Adrenal gland (tissue), 12 donors: ENCODE measurements around the gene TRAPPC2L. TPM values are rescaled to one million over a fixed set of nuclear protein-coding genes. Genes with fewer than 3 reads are reported as not detected.

Experiments
- DNase-seq, 7 donors: peaks; one replicate each; pipeline ENCODE4 v3.0.0-alpha.2; 2019 to 2020
- H3K27ac ChIP-seq, 5 donors: fragments of 200-600 bp; sonication (generic) in 4 of 5; 1 replicate in 3 of 5; 2 replicates in 2 of 5; pipeline versions ENCODE4 v1.5.1 to v1.8.0; 2016 to 2020; ENCODE audit warnings: mild to moderate bottlenecking in 1 of 5
- H3K27me3 ChIP-seq: fragments of 200-600 bp; 2 replicates; pipeline ENCODE4 v1.8.0; 2021
- H3K36me3 ChIP-seq, 2 donors: fragments of 200-600 bp; replicated peaks in 1 of 2; 1 replicate in 1 of 2; 2 replicates in 1 of 2; pipeline versions ENCODE4 v1.5.1 to v1.8.0; 2018 to 2022
- H3K4me1 ChIP-seq, 2 donors: fragments of 200-600 bp; replicated peaks in 1 of 2; 1 replicate in 1 of 2; 2 replicates in 1 of 2; pipeline versions ENCODE4 v1.5.1 to v1.8.0; 2018 to 2021
- H3K4me3 ChIP-seq, 4 donors: fragments of 200-600 bp; sonication (generic) in 3 of 4; one replicate each; pipeline ENCODE4 v1.5.1; 2016 to 2018
- H3K9me3 ChIP-seq, 3 donors: fragments of 200-600 bp; sonication (generic) in 1 of 3; replicated peaks in 1 of 3; 1 replicate in 2 of 3; 2 replicates in 1 of 3; pipeline versions ENCODE4 v1.5.1 to v1.8.0; 2016 to 2021
- CTCF ChIP-seq, 6 experiments: fragments of 450-650 bp in 4 of 6; fragments of 200-600 bp in 2 of 6; sonication (generic) in 1 of 6; IDR thresholded peaks; 1 replicate in 5 of 6; 2 replicates in 1 of 6; pipeline versions ENCODE4 v1.5.1 to v1.8.0; 2016 to 2021; ENCODE audit warnings: antibody characterized with exemption in 6 of 6, mild to moderate bottlenecking in 2 of 6, moderate library complexity in 1 of 6
- POLR2A ChIP-seq, 2 donors: fragments of 450-650 bp; IDR thresholded peaks; one replicate each; pipeline ENCODE4 v1.6.1; 2017; ENCODE audit warnings: antibody characterized with exemption in 2 of 2, mild to moderate bottlenecking in 2 of 2, moderate library complexity in 1 of 2
- WGBS, 4 donors: extraction: QIAGEN DNeasy Blood & Tissue Kit in 2 of 4; methylation state at CpG; one replicate each; pipeline versions ENCODE4 v1.1.5 to v1.1.7; 2013 to 2017; 5-methylcytosine and 5-hydroxymethylcytosine counted together
- intact Hi-C, 2 donors: fragments of 100-400 bp; cut with DNase I; formaldehyde crosslinking; loops; one replicate each; pipeline versions ENCODE4 v1.14.1 to v1.15.0; 2022 to 2023
- polyA plus RNA-seq, 3 donors: library from polyadenylated mRNA; stranded (reverse); fragments of 200-250 nt in 2 of 3; fragments of 350-450 nt in 1 of 3; fragmentation: Illumina TruSeq in 1 of 3; extraction: RNeasy Lipid Tissue Mini Kit (QIAGEN cat#74804) in 1 of 3; gene quantifications; one replicate each; pipeline ENCODE4 v1.2.3, GENCODE V29; 2013 to 2014
- total RNA-seq, 9 donors: library from RNA; depleted of rRNA in 4 of 9; stranded (reverse); fragments of >200 nt in 4 of 9; fragments of 120-200 nt in 1 of 9; fragmentation: NEBNext Ultra II Directional in 1 of 9; extraction: Animal tissue kit (Norgen Biotek cat#: 25700) in 1 of 9; gene quantifications; one replicate each; pipeline versions ENCODE4 v1.1.0 to v1.2.4, GENCODE V29; 2013 to 2023
- donor health status: healthy with polysubstance abuse.
- donor health status: Bipolar disorder and iron deficiency.
- donor health status: DM: yes; HTN: yes; CAD: no.
- donor health status: DM: no; HTN: no; CAD: no.
- donor health status: DM: no; HTN: no; CAD: no.
- donor health status: DM: yes; HTN: yes; CAD: no.

TRAPPC2L gene
- total and polyA plus RNA-seq, 12 donors: 56.7 to 279 (median 149) TPM

GRCh38 chr16:88884569-88885271 is 27.8 kb downstream of the TRAPPC2L start:
- intact Hi-C loops: no loop called here
- Histone ChIP-seq H3K27me3 (no peaks in the 10 kb centered on the region), H3K36me3 (no peaks in the 10 kb centered on the region), H3K27ac (no peak overlapping the region), H3K9me3 (no peaks in the 10 kb centered on the region), H3K4me1 (no peaks in the 10 kb centered on the region), H3K4me3 (no peak overlapping the region)
- no peak for TF ChIP-seq CTCF (IDR thresholded peaks at IDR 0.05)
- no peak for TF ChIP-seq POLR2A (IDR thresholded peaks at IDR 0.05)
- 94 to 96% (median 94%) methylated on average over 32 to 39 of the region's 39 CpGs for WGBS, 4 donors
- DNase-seq: no peak

GRCh38 chr16:88885693-88886280 is 28.9 kb downstream of the TRAPPC2L start:
- intact Hi-C loops: no loop called here
- no peaks in the 10 kb centered on the region for H3K36me3 ChIP-seq
- DNase-seq: no peak
- no peaks in the 10 kb centered on the region for H3K4me1 ChIP-seq
- WGBS, 4 donors: 88 to 92% (median 90%) methylated on average over 9 to 28 of the region's 28 CpGs
- no peak overlapping the region for H3K4me3 ChIP-seq
- peak overlapping the region in 1 of 5 donors; percentile 58 for H3K27ac ChIP-seq
- no peaks in the 10 kb centered on the region for H3K9me3 ChIP-seq
- TF ChIP-seq POLR2A (IDR thresholded peaks at IDR 0.05) (no peak), CTCF (IDR thresholded peaks at IDR 0.05) (no peak)
- H3K27me3 ChIP-seq: no peaks in the 10 kb centered on the region

- DNase-seq: no peak
- Histone ChIP-seq H3K9me3 (no peaks in the 10 kb centered on the region), H3K4me3 (no peak overlapping the region), H3K27me3 (no peaks in the 10 kb centered on the region), H3K4me1 (no peaks in the 10 kb centered on the region), H3K36me3 (no peaks in the 10 kb centered on the region), H3K27ac (peak overlapping the region in 1 of 5 donors; percentile 58)
- 89 to 95% (median 92%) methylated on average over 6 to 15 of the region's 15 CpGs for WGBS, 4 donors
- TF ChIP-seq CTCF (IDR thresholded peaks at IDR 0.05) (no peak), POLR2A (IDR thresholded peaks at IDR 0.05) (no peak)
- intact Hi-C loops: no loop called here
These were observed 29.5 kb downstream of the TRAPPC2L start for GRCh38 chr16:88886420-88886844.

GRCh38 chr16:88886845-88887521 is 30.1 kb downstream of the TRAPPC2L start:
- WGBS, 4 donors: 79 to 91% (median 86%) methylated on average over 29 to 39 of the region's 39 CpGs
- intact Hi-C loops: no loop called here
- DNase-seq: peak in 2 of 7 donors; percentile 38 to 70
- no peaks in the 10 kb centered on the region for H3K36me3 ChIP-seq
- TF ChIP-seq POLR2A (IDR thresholded peaks at IDR 0.05): no peak
- no peak for TF ChIP-seq CTCF (IDR thresholded peaks at IDR 0.05)
- H3K27ac ChIP-seq: peak overlapping the region in 1 of 5 donors; percentile 58
- no peaks in the 10 kb centered on the region for H3K4me1 ChIP-seq
- H3K27me3 ChIP-seq: no peaks in the 10 kb centered on the region
- no peaks in the 10 kb centered on the region for H3K9me3 ChIP-seq
- no peak overlapping the region for H3K4me3 ChIP-seq
